T-helper 2 cell (primary cell): ENCODE data around the gene GJC3.
"Not testable (repeated sequence)": the region's sequence is repeated elsewhere in the genome, so short reads cannot be mapped to it uniquely, and the experiment has no call there.

ENCODE experiments used
- DNase-seq, 5 experiments: peaks; one replicate each; pipeline versions ENCODE4 v3.0.0 to v3.0.0-alpha.2; 2012 to 2022

Gene GJC3

GRCh38 chr7:99928188-99928587 is 1.2 kb downstream of the GJC3 start:
- DNase-seq, result no peak

- DNase-seq, result no peak
Measured at GRCh38 chr7:99927536-99927935, 1.9 kb downstream of the GJC3 start.

- no peak for DNase-seq
Measured at GRCh38 chr7:99926321-99926720, 3.1 kb downstream of the GJC3 start.

GRCh38 chr7:99923200-99923599 is 6.2 kb downstream of the GJC3 start:
- DNase-seq, result no peak

GRCh38 chr7:99920149-99920548 is 9.3 kb downstream of the GJC3 start:
- no peak for DNase-seq

- no peak for DNase-seq
Measured at GRCh38 chr7:99919814-99920112, 9.7 kb downstream of the GJC3 start.

GRCh38 chr7:99918959-99919813 is 10.2 kb downstream of the GJC3 start, which contains the start of gene TRIM4:
Gene TRIM4, minus strand, starts transcription at chr7:99919530. Its CDS starts 129 bp downstream, at chr7:99919401.
- DNase-seq, result peak; percentile 64 to 96 (median 87)

- no peak for DNase-seq
Measured at GRCh38 chr7:99910976-99911375, 18.4 kb downstream of the GJC3 start.

- DNase-seq, result no peak
Measured at GRCh38 chr7:99901581-99901980, 27.8 kb downstream of the GJC3 start.

GRCh38 chr7:99899830-99900519 is 29.4 kb downstream of the GJC3 start:
- no peak for DNase-seq

- no peak for DNase-seq
Measured at GRCh38 chr7:99898836-99899235, 30.6 kb downstream of the GJC3 start.

- no peak for DNase-seq
Measured at GRCh38 chr7:99898023-99898357, 31.4 kb downstream of the GJC3 start.

GRCh38 chr7:99897322-99898022 is 31.9 kb downstream of the GJC3 start:
- peak in 2 of 5 experiments; percentile 10 to 14 for DNase-seq

- DNase-seq, result no peak
Measured at GRCh38 chr7:99894738-99895137, 34.7 kb downstream of the GJC3 start.

GRCh38 chr7:99893280-99893679 is 36.1 kb downstream of the GJC3 start:
- no peak for DNase-seq

GRCh38 chr7:99890348-99890747 is 39.1 kb downstream of the GJC3 start:
- DNase-seq, result not testable (repeated sequence)

GRCh38 chr7:99888366-99888765 is 41.1 kb downstream of the GJC3 start:
- not testable (repeated sequence) for DNase-seq

- no peak for DNase-seq
Measured at GRCh38 chr7:99881370-99881769, 48.0 kb downstream of the GJC3 start.

GRCh38 chr7:99876933-99877332 is 52.5 kb downstream of the GJC3 start, which contains the start of gene OR2AE1:
Gene OR2AE1, minus strand, starts transcription at chr7:99877033. Its CDS starts 0 bp downstream, at chr7:99877033.
- DNase-seq, result no peak

GRCh38 chr7:99876491-99876890 is 52.9 kb downstream of the GJC3 start:
- peak in 1 of 5 experiments; percentile 13 for DNase-seq
